ENCODE measurements around the gene SLC24A3. TPM values are rescaled to one million over a fixed set of nuclear protein-coding genes. Genes with fewer than 3 reads are reported as not detected.

The SLC24A3 gene
- total RNA-seq, 1 donor from 2014 or later, result 12.0 TPM

DNA sequence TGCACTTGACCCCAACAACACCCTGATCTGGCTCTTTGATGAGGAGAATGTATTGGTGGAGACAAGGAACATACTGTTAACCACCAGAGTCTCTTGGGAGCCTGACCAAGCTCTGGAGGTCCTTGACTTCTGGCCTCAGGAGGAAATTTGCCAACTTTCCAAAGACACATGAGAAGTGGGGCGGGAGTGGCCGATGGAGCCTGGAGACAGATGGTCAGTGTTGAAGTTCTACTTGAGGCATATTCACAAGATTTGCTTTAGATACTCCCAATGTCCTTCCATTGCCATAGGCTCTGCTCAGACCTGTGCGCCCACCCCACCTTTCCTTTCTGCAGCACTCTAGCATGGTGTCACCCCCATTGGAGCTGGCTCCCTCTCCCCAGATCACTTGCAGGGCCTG, 241.0 kb downstream of the SLC24A3 start:
- no peak for DNase-seq (ENCODE audit: low spot score)

- DNase-seq (ENCODE audit: low spot score), result peak; percentile 87
Observed at GRCh38 chr20:19453862-19454261, 241.4 kb downstream of the SLC24A3 start.

DNA sequence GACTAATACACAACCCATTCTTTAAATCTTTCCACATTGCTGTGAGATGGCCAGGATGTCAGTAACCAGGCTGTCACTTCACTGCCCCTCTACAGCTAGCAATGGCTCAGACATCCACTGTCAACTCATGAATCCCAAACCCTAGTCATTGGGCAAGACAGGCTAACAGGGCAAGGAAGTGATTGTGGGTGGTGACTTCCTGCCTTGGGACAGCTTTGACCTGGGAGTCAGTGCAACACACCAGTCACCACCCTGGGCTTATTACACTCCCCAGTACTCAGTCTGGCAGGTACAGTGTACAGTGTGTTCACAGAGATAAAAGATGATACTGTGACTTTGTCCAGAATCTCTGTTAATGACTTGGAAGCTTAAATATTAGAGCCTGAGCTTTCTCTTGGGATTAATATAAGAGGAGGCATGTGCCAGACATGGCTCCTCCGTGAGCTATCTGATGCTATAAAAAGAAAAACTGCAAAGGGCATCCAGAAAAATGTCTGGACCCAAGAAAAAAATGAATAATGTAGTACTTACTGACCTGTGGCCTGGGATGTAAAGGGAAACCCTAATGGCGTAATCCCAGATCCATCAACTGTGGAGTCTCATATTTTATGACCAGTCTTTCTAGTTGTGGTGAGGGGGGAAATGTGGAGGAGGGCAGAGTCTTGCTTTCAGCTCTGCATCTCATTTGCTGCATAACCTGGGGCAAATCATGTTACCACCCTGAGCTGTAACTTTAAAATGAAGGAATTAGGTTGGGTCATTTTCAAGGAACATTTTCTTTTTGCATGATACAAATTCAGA, 244.4 kb downstream of the SLC24A3 start:
- peak; percentile 81 for DNase-seq (ENCODE audit: low spot score)

GRCh38 chr20:19457611-19458010, 245.2 kb downstream of the SLC24A3 start:
- peak; percentile 33 for DNase-seq (ENCODE audit: low spot score)

GRCh38 chr20:19460386-19460785, 247.9 kb downstream of the SLC24A3 start:
- DNase-seq (ENCODE audit: low spot score), result peak; percentile 11

- DNase-seq (ENCODE audit: low spot score), result no peak
Observed at GRCh38 chr20:19462491-19462890, 250.0 kb downstream of the SLC24A3 start.

GRCh38 chr20:19463597-19463996, 251.2 kb downstream of the SLC24A3 start:
- DNase-seq (ENCODE audit: low spot score), result no peak

GRCh38 chr20:19465536-19465935, 253.1 kb downstream of the SLC24A3 start:
- peak; percentile 28 for DNase-seq (ENCODE audit: low spot score)

- no peak for DNase-seq (ENCODE audit: low spot score)
Observed at GRCh38 chr20:19466206-19466928, 253.9 kb downstream of the SLC24A3 start.

DNA sequence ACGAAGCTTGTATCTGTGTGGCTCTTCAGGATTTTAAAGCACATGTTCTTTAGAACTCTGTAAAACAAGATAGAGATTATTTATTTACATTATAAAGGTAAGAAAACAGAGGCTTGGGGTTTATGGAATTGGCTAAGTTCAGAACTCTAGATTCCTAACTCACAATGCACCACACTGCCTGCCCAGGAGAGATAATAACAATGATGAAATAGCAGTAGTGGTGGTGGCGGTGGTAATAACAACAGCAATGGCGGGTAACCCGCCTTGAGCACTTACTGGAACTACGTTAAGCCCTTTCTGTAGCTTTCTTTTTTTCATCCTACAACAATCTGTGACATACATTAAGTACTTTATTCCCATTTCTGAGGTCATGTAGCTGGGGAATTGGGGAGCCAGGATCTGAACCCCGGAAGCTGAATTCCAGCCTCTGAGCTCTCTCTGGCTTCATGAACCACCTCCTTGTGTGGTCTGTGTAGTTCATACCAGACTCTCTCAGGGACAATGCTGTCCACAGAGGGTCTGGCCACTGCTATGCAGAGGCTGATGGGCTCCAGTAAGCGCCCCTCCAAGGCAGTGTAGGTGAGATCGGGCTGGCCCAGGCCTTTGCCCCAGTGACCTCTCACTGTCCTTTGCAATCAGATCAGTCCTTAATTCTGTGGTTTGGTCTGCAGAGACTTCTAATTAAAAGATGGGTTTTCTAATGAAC, 260.9 kb downstream of the SLC24A3 start:
- no peak for DNase-seq (ENCODE audit: low spot score)

- no peak for DNase-seq (ENCODE audit: low spot score)
Observed at GRCh38 chr20:19473922-19474286, 261.5 kb downstream of the SLC24A3 start.

GRCh38 chr20:19478320-19478895, 266.0 kb downstream of the SLC24A3 start:
- no peak for DNase-seq (ENCODE audit: low spot score)

GRCh38 chr20:19482726-19483125, 270.3 kb downstream of the SLC24A3 start:
- DNase-seq (ENCODE audit: low spot score), result no peak

DNA sequence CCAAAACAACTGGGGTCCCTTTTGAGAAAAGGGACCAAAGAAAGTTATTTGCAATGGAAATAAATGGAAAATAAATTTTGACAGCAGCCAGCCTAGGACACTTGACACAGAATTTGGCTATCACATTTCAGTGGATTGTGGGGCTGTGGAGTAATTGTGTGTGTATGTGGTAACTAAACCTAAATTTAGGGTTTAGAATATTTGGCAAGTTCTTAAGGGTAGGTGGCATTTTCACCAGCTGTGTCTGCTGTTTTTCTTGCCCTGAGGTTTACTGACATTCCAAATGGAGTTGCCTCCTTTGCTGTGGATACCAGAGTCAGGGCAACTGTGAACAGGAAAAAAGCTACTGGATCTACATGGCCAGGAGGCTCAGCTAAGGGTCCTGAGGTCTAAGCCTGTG, 270.9 kb downstream of the SLC24A3 start:
- DNase-seq (ENCODE audit: low spot score), result no peak

GRCh38 chr20:19486446-19486845, 274.0 kb downstream of the SLC24A3 start:
- no peak for DNase-seq (ENCODE audit: low spot score)

- DNase-seq (ENCODE audit: low spot score), result no peak
Observed at GRCh38 chr20:19487420-19487819, 275.0 kb downstream of the SLC24A3 start.

DNA sequence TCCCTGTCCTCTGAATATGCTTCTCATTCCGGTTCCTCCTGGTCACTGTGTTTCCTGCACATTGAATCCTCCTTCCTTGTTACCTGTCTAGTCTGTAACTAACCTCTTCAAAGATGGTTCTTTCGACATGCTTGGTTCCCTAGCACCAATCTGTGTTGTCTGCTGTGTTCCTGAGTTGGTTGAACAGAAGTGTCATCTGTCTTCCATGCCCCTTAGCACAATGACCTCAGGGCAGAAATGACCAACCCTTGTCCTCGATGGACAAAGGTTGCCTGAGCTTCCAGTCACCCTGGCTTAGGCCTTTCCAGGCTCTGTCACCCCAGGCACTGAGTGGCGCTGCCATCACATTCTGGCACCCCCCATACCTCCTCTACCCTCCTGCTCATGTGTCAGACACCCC, 278.8 kb downstream of the SLC24A3 start:
- DNase-seq (ENCODE audit: low spot score), result no peak

- DNase-seq (ENCODE audit: low spot score), result no peak
Observed at GRCh38 chr20:19492116-19492515, 279.7 kb downstream of the SLC24A3 start.

GRCh38 chr20:19492687-19493336, 280.4 kb downstream of the SLC24A3 start:
- DNase-seq (ENCODE audit: low spot score), result no peak

- peak; percentile 3 for DNase-seq (ENCODE audit: low spot score)
Observed at GRCh38 chr20:19493794-19494495, 281.5 kb downstream of the SLC24A3 start.

All from umbilical cord (tissue), 2 donors.